IPS-18c (cell line): Measurements from ENCODE around the gene JAKMIP1.
"Not testable (repeated sequence)": the region's sequence is repeated elsewhere in the genome, so short reads cannot be mapped to it uniquely, and the experiment has no call there.

ENCODE experiments used
- H3K4me3 ChIP-seq: 2 replicates; pipeline ENCODE4 v1.7.0; 2013; ENCODE audit warnings: low read depth, mild to moderate bottlenecking, low read length, moderate library complexity; ENCODE audit not compliant: insufficient read depth
- H3K9me3 ChIP-seq: one replicate; pipeline ENCODE4 v1.6.1; 2013; ENCODE audit warnings: mild to moderate bottlenecking, low read length, moderate library complexity; ENCODE audit not compliant: control insufficient read depth, insufficient read depth

Gene JAKMIP1

GRCh38 chr4:6012200-6012599 lies 188.1 kb downstream of the JAKMIP1 start:
- Histone ChIP-seq H3K9me3 (peaks cover 2% of the 10 kb centered on the region), H3K4me3 (no peak overlapping the region)

GRCh38 chr4:6011686-6012085 lies 188.7 kb downstream of the JAKMIP1 start:
- Histone ChIP-seq H3K4me3 (no peak overlapping the region), H3K9me3 (peaks cover 2% of the 10 kb centered on the region)

GRCh38 chr4:6011271-6011671 lies 189.1 kb downstream of the JAKMIP1 start:
- Histone ChIP-seq H3K4me3 (no peak overlapping the region), H3K9me3 (peaks cover 2% of the 10 kb centered on the region)

GRCh38 chr4:6010789-6011188 lies 189.6 kb downstream of the JAKMIP1 start:
- Histone ChIP-seq H3K4me3 (no peak overlapping the region), H3K9me3 (peaks cover 2% of the 10 kb centered on the region)

GRCh38 chr4:6009452-6009851 lies 190.9 kb downstream of the JAKMIP1 start:
- H3K4me3 ChIP-seq = no peak overlapping the region

GRCh38 chr4:6008766-6009385 lies 191.5 kb downstream of the JAKMIP1 start:
- Histone ChIP-seq H3K9me3 (peaks cover 2% of the 10 kb centered on the region), H3K4me3 (no peak overlapping the region)

More at GRCh38 chr4:6009452-6009851, 190.9 kb downstream of the JAKMIP1 start:
- peaks cover 2% of the 10 kb centered on the region for H3K9me3 ChIP-seq

- no peak overlapping the region; the same call in 1 of the 2 replicates for H3K4me3 ChIP-seq
- peaks cover 2% of the 10 kb centered on the region for H3K9me3 ChIP-seq
Measured at GRCh38 chr4:6008092-6008551, 192.2 kb downstream of the JAKMIP1 start.

- no peaks in the 10 kb centered on the region for H3K9me3 ChIP-seq
Measured at GRCh38 chr4:6005175-6005574, 195.2 kb downstream of the JAKMIP1 start.

GRCh38 chr4:6003485-6003884 lies 196.9 kb downstream of the JAKMIP1 start:
- not testable (repeated sequence) for H3K4me3 ChIP-seq, H3K9me3 ChIP-seq

More at GRCh38 chr4:6005175-6005574, 195.2 kb downstream of the JAKMIP1 start:
- H3K4me3 ChIP-seq = no peak overlapping the region

- Histone ChIP-seq H3K9me3 (no peaks in the 10 kb centered on the region), H3K4me3 (no peak overlapping the region)
Measured at GRCh38 chr4:6002926-6003325, 197.4 kb downstream of the JAKMIP1 start.

- Histone ChIP-seq H3K4me3 (no peak overlapping the region), H3K9me3 (no peaks in the 10 kb centered on the region)
Measured at GRCh38 chr4:6002492-6002833, 197.9 kb downstream of the JAKMIP1 start.

- Histone ChIP-seq H3K9me3 (no peaks in the 10 kb centered on the region), H3K4me3 (no peak overlapping the region)
Measured at GRCh38 chr4:6001680-6002491, 198.5 kb downstream of the JAKMIP1 start.

- Histone ChIP-seq H3K4me3 (no peak overlapping the region), H3K9me3 (no peaks in the 10 kb centered on the region)
Measured at GRCh38 chr4:5999830-6000365, 200.5 kb downstream of the JAKMIP1 start.

GRCh38 chr4:5999356-5999755 lies 201.0 kb downstream of the JAKMIP1 start:
- Histone ChIP-seq H3K9me3 (no peaks in the 10 kb centered on the region), H3K4me3 (no peak overlapping the region)

GRCh38 chr4:5998333-5998936 lies 201.9 kb downstream of the JAKMIP1 start:
- H3K9me3 ChIP-seq = no peaks in the 10 kb centered on the region
- H3K4me3 ChIP-seq = no peak overlapping the region

GRCh38 chr4:5996641-5997040 lies 203.7 kb downstream of the JAKMIP1 start:
- Histone ChIP-seq H3K4me3 (no peak overlapping the region), H3K9me3 (no peaks in the 10 kb centered on the region)

GRCh38 chr4:5995901-5996623 lies 204.3 kb downstream of the JAKMIP1 start:
- Histone ChIP-seq H3K4me3 (no peak overlapping the region), H3K9me3 (no peaks in the 10 kb centered on the region)
